Activated CD4-positive, alpha-beta T cell treated with anti-CD3 and anti-CD28 coated beads, Interleukin-2, amount 10 ng/mL, durations not matched to agents 7 days and 5 days (primary cell): ENCODE results near the gene TXNRD2. TPM values are rescaled to one million over a fixed set of nuclear protein-coding genes. Genes with fewer than 3 reads are reported as not detected.
A peak's percentile ranks its signal among the peaks of the same experiment; 100 is the strongest.

Experiments used
- CTCF ChIA-PET: fragments of 350-600 bp; sonication (Branson Sonifier 250); formaldehyde crosslinking; loops from one replicate; lab custom pipeline; 2021; ENCODE audit warnings: antibody characterized with exemption; lab: Charles Lee
- POLR2A ChIA-PET: fragments of 350-600 bp; sonication (Branson Sonifier 250); formaldehyde crosslinking; loops from one replicate; lab custom pipeline; 2021; ENCODE audit warnings: antibody characterized with exemption; lab: Charles Lee
- DNase-seq: peaks from one replicate; pipeline ENCODE4 v3.0.0-alpha.2; 2020
- H3K27ac Mint-ChIP-seq: one replicate; pipeline ENCODE4 v1.8.0; 2021; ENCODE audit warnings: mild to moderate bottlenecking, moderate library complexity, mixed read lengths
- H3K27me3 Mint-ChIP-seq: one replicate; pipeline ENCODE4 v1.8.0; 2021; ENCODE audit warnings: mixed read lengths
- H3K36me3 Mint-ChIP-seq: one replicate; pipeline ENCODE4 v1.8.0; 2021; ENCODE audit warnings: low read depth, mixed read lengths
- H3K4me1 Mint-ChIP-seq: one replicate; pipeline ENCODE4 v1.8.0; 2021; ENCODE audit warnings: mixed read lengths
- H3K4me3 Mint-ChIP-seq: one replicate; pipeline ENCODE4 v1.8.0; 2021; ENCODE audit warnings: mild to moderate bottlenecking, moderate library complexity, mixed read lengths
- H3K9me3 Mint-ChIP-seq: one replicate; pipeline ENCODE4 v1.8.0; 2021; ENCODE audit warnings: mixed read lengths
- total RNA-seq, 2 experiments: library from RNA; stranded (reverse); gene quantifications; one replicate each; pipeline ENCODE4 v1.2.3, GENCODE V29; 2021

Gene TXNRD2
- total RNA-seq, 2 experiments from 2014 or later = 19.3 to 21.9 TPM

DNA sequence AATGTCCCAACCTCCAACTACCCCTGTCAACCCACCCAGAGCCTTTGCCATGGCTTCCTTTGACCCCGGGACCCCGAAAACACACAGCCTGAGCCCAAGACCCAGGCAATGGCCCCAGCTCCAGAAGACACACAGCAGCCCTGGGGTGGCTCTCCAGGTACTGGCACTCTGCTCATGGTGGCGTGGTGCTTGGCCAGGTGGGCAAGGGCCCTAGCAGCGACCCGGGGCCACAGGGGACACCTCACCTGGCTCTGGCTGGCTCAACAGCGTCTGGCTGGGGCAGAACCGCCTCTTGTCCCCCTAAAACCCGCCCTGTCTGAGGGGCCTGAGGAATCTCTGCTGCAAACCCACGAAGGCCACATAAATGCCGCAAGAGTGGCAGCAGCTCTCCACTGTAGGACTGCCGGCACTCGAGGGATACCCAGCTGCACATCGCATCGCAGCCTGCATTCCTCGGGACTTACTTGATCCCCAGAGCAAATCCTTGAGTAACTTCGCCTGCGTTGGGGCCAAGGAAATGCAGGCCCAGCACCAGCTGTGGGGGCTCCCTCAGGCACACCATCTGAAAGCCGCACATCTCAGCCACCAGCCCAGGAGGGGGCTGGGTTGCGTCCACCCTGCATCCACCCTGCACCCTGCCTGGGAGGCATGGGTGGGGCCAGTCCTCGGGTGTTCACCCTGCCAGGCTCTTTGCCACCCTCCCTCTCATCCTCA, 63.8 kb downstream of the TXNRD2 start:
- Mint-ChIP-seq H3K27ac (peak overlapping the region; percentile 54), H3K27me3 (no peaks in the 10 kb centered on the region), H3K4me3 (no peak overlapping the region), H3K9me3 (no peaks in the 10 kb centered on the region), H3K4me1 (peaks cover 13% of the 10 kb centered on the region), H3K36me3 (no peaks in the 10 kb centered on the region)
- no peak for DNase-seq
- ChIA-PET POLR2A (no interaction called here), CTCF (interaction anchor here (0.6 to 1.0 kb wide), 2 partner anchors 13 to 190 kb away, joined by 4 to 5 read pairs; no protein-coding TSS in a partner anchor)

DNA sequence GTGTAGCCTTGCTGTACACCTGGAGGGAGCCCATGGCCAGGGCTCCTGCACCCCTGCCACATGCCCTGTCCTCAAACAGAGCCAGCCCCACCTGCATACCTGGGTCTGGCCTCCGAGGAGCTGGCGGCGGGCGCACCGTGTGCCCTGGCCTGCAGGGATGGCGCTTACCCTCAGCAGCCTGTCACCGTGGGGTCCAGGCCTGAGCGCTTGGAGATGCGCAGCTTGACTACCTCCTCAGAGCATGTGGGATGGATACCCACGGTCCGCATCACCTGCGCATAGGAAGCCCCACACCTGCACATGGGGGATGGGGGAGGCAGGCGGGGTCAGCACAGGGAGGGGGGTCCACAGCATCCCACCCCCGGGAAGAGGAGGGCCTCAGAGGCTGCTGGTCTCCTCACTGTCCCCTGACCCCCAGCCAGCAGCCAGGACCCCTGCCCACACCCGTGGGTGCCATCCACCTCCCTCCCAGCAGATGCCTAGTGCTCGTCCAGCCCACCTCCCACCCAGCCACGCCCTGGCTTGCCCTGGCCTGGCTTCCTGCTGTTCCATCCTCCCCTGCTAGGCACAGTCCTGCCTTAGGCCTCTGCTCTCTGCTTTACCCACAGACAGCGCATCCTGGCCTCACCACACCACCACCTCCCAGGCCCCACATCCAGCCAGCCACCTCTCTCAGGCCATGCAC, 64.5 kb downstream of the TXNRD2 start:
- DNase-seq = no peak
- Mint-ChIP-seq H3K9me3 (no peaks in the 10 kb centered on the region), H3K4me3 (no peak overlapping the region), H3K36me3 (no peaks in the 10 kb centered on the region), H3K27ac (no peak overlapping the region), H3K4me1 (peaks cover 13% of the 10 kb centered on the region), H3K27me3 (no peaks in the 10 kb centered on the region)
- POLR2A ChIA-PET = no interaction called here
- CTCF ChIA-PET = no interaction called here

DNA sequence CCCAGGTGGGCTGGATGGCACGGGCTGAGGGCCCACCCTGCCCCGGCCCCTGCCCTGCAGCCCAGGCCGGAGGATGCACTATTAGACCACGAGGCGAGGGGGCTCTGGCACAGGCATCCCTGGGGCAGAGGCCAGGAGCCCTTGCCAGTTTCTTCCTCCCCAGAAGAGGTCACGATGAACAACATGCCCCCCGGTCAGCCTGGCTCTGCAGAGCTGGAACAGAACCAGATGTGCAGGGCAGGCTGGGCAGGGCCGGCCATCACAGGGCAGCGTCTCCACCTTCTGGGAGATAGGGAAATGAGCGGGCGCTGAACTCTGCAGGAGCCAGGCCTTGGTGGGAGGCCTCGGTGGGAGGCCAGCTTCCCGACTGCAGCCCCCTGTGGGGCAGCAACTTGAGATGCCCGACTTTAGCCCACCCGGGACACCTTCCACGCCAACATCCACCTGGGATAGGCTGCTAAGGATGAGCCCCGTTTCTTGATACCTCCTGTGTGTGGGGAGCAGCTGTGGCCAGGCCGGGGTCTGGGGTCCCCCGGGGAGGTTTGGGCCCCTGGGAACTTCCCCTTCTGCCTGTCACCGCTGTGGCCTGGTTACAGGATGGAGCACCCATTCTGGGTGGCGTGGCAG, 65.2 kb downstream of the TXNRD2 start:
- Mint-ChIP-seq H3K9me3 (no peaks in the 10 kb centered on the region), H3K4me1 (peaks cover 13% of the 10 kb centered on the region), H3K4me3 (no peak overlapping the region), H3K27me3 (no peaks in the 10 kb centered on the region), H3K36me3 (no peaks in the 10 kb centered on the region), H3K27ac (no peak overlapping the region)
- ChIA-PET CTCF (no interaction called here), POLR2A (no interaction called here)
- DNase-seq = no peak

DNA sequence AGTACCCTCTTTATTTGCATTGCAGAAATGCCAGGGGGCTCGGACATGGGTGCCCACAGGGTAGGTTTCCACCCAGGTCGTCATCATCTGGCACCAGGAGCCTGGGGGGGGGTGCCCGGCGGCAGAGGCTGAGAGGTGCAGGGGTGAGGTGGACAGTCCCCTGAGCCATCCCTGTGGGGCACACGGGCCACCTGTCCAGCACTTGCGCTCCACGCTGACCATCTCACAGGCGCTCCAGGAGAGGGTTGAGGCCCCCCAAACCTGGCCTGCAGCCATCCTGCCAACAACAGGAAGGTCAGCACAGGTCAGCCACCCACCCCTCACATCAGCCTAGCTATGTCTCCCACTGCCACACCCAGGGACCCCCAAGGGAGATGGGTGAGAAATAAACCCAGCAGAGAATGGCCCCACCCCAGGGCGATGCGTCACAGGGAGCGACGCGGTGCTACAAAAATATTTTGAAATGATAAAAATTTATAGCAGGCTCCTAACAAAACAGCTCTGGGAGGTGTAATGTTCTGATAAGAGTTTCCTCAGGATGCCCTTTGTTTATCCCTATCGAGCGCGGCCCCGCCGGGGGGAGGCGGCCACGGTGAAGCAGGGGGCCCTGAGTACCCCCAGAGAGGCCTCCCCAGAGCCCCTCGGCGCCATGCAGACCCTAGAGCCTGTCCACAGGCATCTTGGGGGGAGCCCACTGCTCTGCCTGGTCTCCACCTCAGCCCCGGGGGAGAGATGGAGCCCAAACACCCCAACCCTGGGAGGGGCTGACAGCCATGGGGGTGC, 65.9 kb downstream of the TXNRD2 start:
- no peak overlapping the region for H3K27ac Mint-ChIP-seq
- POLR2A ChIA-PET = no interaction called here

DNA sequence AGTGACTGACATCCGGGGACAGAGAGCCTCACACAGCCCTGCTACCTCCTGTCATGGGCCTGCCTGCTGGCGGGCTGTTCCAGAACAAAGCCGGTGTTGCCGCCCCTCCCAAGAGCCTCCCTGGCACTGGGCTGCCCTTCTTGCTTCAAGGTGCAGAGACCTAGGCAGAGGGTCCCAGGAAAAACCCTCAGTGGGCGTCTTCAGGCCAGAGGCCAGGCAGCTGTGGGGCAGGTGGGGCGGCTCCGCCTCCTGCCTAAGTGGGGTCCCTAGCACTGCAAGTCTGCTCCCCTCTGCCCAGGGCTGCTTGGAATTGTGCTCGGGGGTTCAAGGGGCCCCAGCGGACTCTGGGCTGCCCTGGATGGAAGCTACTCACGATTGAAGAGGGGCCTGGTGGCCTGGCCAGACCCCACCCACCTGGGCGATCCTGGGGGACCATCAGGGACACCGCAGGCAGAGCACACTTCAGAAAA, 66.5 kb downstream of the TXNRD2 start:
- CTCF ChIA-PET = interaction anchor here (0.8 to 0.9 kb wide), 2 partner anchors 9 to 12 kb away, joined by 3 read pairs; no protein-coding TSS in a partner anchor
- peaks cover 13% of the 10 kb centered on the region for H3K4me1 Mint-ChIP-seq

More for the DNA sequence above, 65.9 kb downstream of the TXNRD2 start:
- Mint-ChIP-seq H3K9me3 (no peaks in the 10 kb centered on the region), H3K36me3 (no peaks in the 10 kb centered on the region), H3K27me3 (no peaks in the 10 kb centered on the region), H3K4me3 (no peak overlapping the region), H3K4me1 (peaks cover 13% of the 10 kb centered on the region)
- CTCF ChIA-PET = no interaction called here
- DNase-seq = no peak

DNA sequence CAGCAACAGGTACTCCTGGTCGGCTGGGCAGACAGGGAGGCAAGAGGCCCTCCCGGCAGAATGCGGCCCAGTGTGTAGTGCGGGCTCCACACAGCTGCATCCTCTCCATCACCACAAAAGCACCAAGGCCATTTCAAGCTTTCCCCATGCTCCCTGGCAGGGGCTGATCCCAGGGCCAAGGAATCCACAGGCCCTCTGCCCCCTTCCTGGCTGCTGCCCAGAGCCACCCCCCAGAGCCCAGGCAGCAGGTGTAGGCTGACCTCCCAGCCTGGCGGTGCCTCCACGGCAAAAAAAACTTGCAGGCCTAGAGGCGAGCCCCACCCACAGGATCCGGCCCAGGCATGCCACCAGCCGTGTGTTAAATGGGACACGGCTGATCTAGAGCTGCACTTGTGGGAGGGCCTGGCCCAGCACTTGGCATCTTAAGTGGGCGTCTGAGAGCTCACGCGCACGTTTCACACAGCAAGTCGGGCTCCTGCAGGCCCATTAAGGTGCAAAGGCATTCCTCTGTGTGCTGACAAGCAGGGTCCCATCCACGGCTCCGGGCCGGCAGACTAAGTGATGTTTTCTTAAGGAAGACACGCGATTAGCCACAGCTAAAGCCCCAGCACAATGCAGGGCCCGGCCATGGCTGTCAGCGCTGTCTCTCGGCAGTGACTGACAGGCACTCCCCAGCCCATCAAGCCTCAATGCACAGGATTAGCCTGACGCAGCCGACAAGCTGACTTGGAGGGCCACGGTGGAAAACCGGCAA, 67.1 kb downstream of the TXNRD2 start:
- Mint-ChIP-seq H3K27ac (peak overlapping the region; percentile 84), H3K36me3 (no peaks in the 10 kb centered on the region), H3K9me3 (no peaks in the 10 kb centered on the region), H3K4me3 (no peak overlapping the region), H3K4me1 (peaks cover 13% of the 10 kb centered on the region), H3K27me3 (no peaks in the 10 kb centered on the region)
- ChIA-PET CTCF (interaction anchor here (0.6 to 0.9 kb wide), 3 partner anchors 9 to 22 kb away, joined by 3 to 5 read pairs (median 3); no protein-coding TSS in a partner anchor), POLR2A (no interaction called here)
- DNase-seq = peak; percentile 47

More for the DNA sequence above, 66.5 kb downstream of the TXNRD2 start:
- no peak overlapping the region for H3K4me3 Mint-ChIP-seq
- POLR2A ChIA-PET = no interaction called here
- H3K36me3 Mint-ChIP-seq = no peaks in the 10 kb centered on the region
- no peaks in the 10 kb centered on the region for H3K9me3 Mint-ChIP-seq
- no peak for DNase-seq
- peak overlapping the region; percentile 84 for H3K27ac Mint-ChIP-seq
- no peaks in the 10 kb centered on the region for H3K27me3 Mint-ChIP-seq

DNA sequence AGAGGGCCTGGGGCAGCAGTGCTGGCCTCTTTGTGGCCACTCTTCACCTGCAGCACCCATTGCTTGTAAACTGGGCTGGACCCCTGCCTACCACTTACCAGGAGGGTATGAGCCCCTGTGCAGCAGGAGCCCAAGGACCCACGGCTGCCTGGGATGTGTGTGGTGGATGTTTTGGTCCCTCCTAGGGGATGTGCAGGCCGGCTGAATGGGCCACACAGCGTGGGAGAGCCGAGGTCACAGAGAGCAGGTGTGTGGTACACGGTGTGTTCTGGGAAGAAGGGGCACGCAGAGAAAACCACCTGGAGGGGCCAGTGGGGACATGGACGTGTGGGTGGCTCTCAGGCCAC, 67.7 kb downstream of the TXNRD2 start:
- ChIA-PET CTCF (interaction anchor here (0.6 kb wide), 1 partner anchor 22 kb away, joined by 5 read pairs; no protein-coding TSS in a partner anchor), POLR2A (no interaction called here)
- H3K36me3 Mint-ChIP-seq = no peaks in the 10 kb centered on the region
- H3K27me3 Mint-ChIP-seq = no peaks in the 10 kb centered on the region
- no peak for DNase-seq
- H3K4me3 Mint-ChIP-seq = no peak overlapping the region
- no peaks in the 10 kb centered on the region for H3K9me3 Mint-ChIP-seq
- peak overlapping the region; percentile 84 for H3K27ac Mint-ChIP-seq
- H3K4me1 Mint-ChIP-seq = peaks cover 13% of the 10 kb centered on the region

DNA sequence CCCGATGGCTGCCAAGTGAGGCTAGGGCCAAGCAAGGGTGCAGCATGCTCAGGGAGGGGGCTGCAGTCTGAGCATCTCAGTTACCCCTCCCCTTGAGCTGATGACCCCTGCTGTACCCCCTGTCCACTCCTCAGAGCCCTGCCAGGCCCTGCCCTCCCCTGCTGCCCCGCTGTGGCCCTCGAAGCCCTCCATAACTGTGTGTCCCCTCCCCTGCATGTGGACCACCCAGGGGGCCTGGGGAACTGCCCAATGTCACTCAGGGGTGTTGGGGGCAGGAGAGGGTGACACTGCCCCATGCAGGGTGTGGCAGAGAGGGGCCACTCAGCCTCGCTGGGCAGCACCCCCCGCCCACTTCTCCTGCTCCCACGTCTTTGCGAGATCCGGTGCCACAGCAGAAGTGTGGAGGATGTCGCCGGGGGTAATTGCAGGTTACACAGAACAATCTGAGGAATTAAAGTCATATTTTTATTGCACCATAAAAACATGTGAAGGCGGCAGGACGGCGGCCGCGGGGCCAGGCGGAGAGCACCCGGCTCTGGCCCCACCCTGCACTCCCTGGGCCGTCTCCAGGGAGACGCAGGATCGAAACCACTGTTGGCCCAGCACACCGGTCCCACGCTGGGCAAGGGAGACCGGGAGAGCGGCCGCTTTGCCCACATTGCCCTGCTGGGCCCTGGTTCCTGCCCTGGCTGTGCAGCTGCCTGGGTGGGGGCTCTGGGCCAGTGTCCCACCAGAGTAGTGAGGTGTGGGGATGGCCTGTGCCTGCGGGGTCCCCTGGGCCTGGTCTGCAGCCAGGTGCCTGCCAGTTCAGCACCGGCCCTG, 68.3 kb downstream of the TXNRD2 start:
- Mint-ChIP-seq H3K4me3 (no peak overlapping the region), H3K36me3 (no peaks in the 10 kb centered on the region), H3K27me3 (no peaks in the 10 kb centered on the region), H3K27ac (peak overlapping the region; percentile 46), H3K9me3 (no peaks in the 10 kb centered on the region), H3K4me1 (peaks cover 13% of the 10 kb centered on the region)
- CTCF ChIA-PET = no interaction called here
- POLR2A ChIA-PET = no interaction called here
- no peak for DNase-seq

DNA sequence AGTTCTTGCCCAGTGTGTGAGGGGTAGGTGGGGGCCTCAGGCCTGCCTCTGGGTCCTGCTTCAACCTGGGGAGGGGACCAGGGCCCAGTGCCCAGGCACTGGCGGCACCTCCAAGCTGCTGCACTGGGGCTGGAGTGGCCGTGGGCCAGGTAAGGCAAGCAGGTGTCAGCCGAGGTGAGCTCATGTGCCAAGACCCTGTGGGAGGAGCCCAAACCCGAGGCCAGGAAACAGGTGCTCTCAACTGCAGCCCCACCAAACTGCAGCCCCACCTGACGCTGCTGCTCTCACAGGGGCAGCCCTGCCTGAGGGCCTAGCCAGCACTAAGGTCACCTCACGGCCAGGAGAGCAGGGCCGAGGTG, 68.9 kb downstream of the TXNRD2 start:
- H3K4me1 Mint-ChIP-seq = peaks cover 13% of the 10 kb centered on the region
- H3K27ac Mint-ChIP-seq = no peak overlapping the region
- POLR2A ChIA-PET = no interaction called here
- H3K4me3 Mint-ChIP-seq = no peak overlapping the region
- no peaks in the 10 kb centered on the region for H3K36me3 Mint-ChIP-seq
- H3K27me3 Mint-ChIP-seq = no peaks in the 10 kb centered on the region
- CTCF ChIA-PET = no interaction called here
- H3K9me3 Mint-ChIP-seq = no peaks in the 10 kb centered on the region
- DNase-seq = no peak

DNA sequence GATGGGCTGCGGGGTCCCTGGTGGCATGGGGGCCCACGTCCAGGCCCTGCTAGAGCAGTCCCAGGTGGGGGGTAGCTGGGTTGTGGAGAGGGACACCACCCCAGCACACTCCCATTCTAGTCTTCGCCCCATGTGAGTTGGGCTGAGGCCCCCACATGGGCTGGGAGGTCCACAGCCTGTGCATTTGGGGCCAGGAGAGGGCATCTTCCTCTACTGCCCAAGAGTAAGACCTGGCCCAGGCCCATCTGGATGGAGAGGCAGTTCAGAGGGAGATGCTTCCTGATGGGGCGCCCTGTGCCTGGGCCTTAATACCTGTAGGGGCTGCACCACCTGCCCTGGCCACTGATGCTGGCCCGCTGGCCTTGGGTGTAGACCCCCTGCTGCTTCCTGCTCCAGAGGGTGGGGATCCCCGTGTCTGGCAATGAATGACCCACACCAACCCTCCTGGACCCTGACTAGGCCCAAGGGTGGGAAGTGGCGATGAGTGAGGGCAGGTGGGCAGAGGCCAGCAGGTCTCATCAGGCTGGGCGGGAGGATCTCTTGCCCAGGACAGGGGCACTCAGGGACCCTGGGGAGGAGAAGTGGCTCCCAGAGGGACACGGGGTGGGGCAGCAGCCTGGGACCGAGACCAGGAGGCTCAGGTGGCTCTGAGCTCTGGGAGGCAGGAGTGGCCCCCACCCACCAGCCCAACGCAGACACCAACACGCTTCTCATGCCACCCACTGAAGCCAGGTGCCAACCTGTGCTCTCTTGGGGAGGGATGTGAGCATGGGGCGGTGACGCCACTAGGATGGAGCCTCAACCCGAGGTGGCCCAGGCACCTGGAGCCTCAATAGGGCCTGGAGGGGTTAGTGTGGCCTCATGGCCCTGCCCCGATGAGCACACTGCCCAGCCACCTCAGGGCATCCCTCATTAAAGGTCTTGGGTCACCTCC, 69.5 kb downstream of the TXNRD2 start:
- Mint-ChIP-seq H3K4me3 (no peak overlapping the region), H3K9me3 (no peaks in the 10 kb centered on the region), H3K4me1 (peaks cover 11% of the 10 kb centered on the region), H3K36me3 (no peaks in the 10 kb centered on the region), H3K27ac (no peak overlapping the region), H3K27me3 (no peaks in the 10 kb centered on the region)
- CTCF ChIA-PET = interaction anchor here (1.1 kb wide), 1 partner anchor 14 kb away, joined by 4 read pairs; no protein-coding TSS in a partner anchor
- DNase-seq = no peak
- POLR2A ChIA-PET = no interaction called here
